IgD-negative memory B cell (primary cell): ENCODE measurements around the gene ANXA6. TPM values are rescaled to one million over a fixed set of nuclear protein-coding genes. Genes with fewer than 3 reads are reported as not detected.
A peak's percentile ranks its signal among the peaks of the same experiment; 100 is the strongest.

ENCODE experiments used
- H3K27ac Mint-ChIP-seq, 3 donors: one replicate each; pipeline ENCODE4 v1.8.0; 2020 to 2022; ENCODE audit warnings: mild to moderate bottlenecking in 3 of 3, mixed read lengths in 3 of 3, moderate library complexity in 1 of 3
- H3K27me3 Mint-ChIP-seq: one replicate; pipeline ENCODE4 v1.8.0; 2021; ENCODE audit warnings: mixed read lengths
- H3K36me3 Mint-ChIP-seq: one replicate; pipeline ENCODE4 v1.8.0; 2020; ENCODE audit warnings: mild to moderate bottlenecking, mixed read lengths
- H3K4me1 Mint-ChIP-seq, 3 donors: one replicate each; pipeline ENCODE4 v1.8.0; 2020 to 2022; ENCODE audit warnings: mixed read lengths in 3 of 3, mild to moderate bottlenecking in 1 of 3
- H3K4me3 Mint-ChIP-seq, 4 donors: one replicate each; pipeline ENCODE4 v1.8.0; 2020 to 2022; ENCODE audit warnings: mild to moderate bottlenecking in 4 of 4, mixed read lengths in 4 of 4, moderate library complexity in 3 of 4
- H3K9me3 Mint-ChIP-seq, 3 donors: one replicate each; pipeline ENCODE4 v1.8.0; 2020 to 2021; ENCODE audit warnings: mixed read lengths in 3 of 3, mild to moderate bottlenecking in 1 of 3
- polyA plus RNA-seq: library from polyadenylated mRNA; unstranded; fragments of 300-500 nt; fragmentation: Illumina TruSeq; gene quantifications from one replicate; pipeline ENCODE4 v1.2.3, GENCODE V29; 2021

The ANXA6 gene
- polyA plus RNA-seq, 1 donor from 2014 or later: 298 TPM

GRCh38 chr5:151121095-151121494 lies 36.5 kb downstream of the ANXA6 start:
- H3K36me3 Mint-ChIP-seq: peaks cover 11% of the 10 kb centered on the region
- no peaks in the 10 kb centered on the region for H3K27me3 Mint-ChIP-seq
- peaks cover 16 to 20% (median 18%) of the 10 kb centered on the region in 3 donors for H3K4me1 Mint-ChIP-seq
- no peaks in the 10 kb centered on the region for H3K9me3 Mint-ChIP-seq
- H3K27ac Mint-ChIP-seq: peak overlapping the region; percentile 29 to 67 (median 63)
- no peak overlapping the region for H3K4me3 Mint-ChIP-seq

- Mint-ChIP-seq H3K27me3 (no peaks in the 10 kb centered on the region), H3K9me3 (no peaks in the 10 kb centered on the region), H3K36me3 (peaks cover 4% of the 10 kb centered on the region), H3K4me1 (peaks cover 2 to 6% (median 6%) of the 10 kb centered on the region in 3 donors), H3K27ac (peak overlapping the region; percentile 5 to 84 (median 80)), H3K4me3 (no peak overlapping the region)
Observed at GRCh38 chr5:151118913-151119575, 38.5 kb downstream of the ANXA6 start.

GRCh38 chr5:151115272-151115905 lies 42.2 kb downstream of the ANXA6 start:
- H3K9me3 Mint-ChIP-seq: no peaks in the 10 kb centered on the region
- peaks cover 5 to 21% (median 16%) of the 10 kb centered on the region in 3 donors for H3K4me1 Mint-ChIP-seq
- peak overlapping the region; percentile 15 to 59 (median 53) for H3K27ac Mint-ChIP-seq
- H3K27me3 Mint-ChIP-seq: no peaks in the 10 kb centered on the region
- H3K4me3 Mint-ChIP-seq: no peak overlapping the region
- H3K36me3 Mint-ChIP-seq: peaks cover 2% of the 10 kb centered on the region

GRCh38 chr5:151113651-151114050 lies 43.9 kb downstream of the ANXA6 start:
- H3K27ac Mint-ChIP-seq: peak overlapping the region in 1 of 3 donors; percentile 32
- no peaks in the 10 kb centered on the region for H3K9me3 Mint-ChIP-seq
- H3K36me3 Mint-ChIP-seq: peaks cover 4% of the 10 kb centered on the region
- peaks cover 10 to 24% (median 19%) of the 10 kb centered on the region in 3 donors for H3K4me1 Mint-ChIP-seq
- H3K4me3 Mint-ChIP-seq: no peak overlapping the region
- no peaks in the 10 kb centered on the region for H3K27me3 Mint-ChIP-seq

GRCh38 chr5:151110992-151111391 lies 46.6 kb downstream of the ANXA6 start:
- no peaks in the 10 kb centered on the region for H3K27me3 Mint-ChIP-seq
- H3K27ac Mint-ChIP-seq: peak overlapping the region; percentile 6 to 84 (median 79)
- H3K4me3 Mint-ChIP-seq: peak overlapping the region in 2 of 4 donors; percentile 13 to 65
- H3K4me1 Mint-ChIP-seq: peaks cover 17 to 26% (median 22%) of the 10 kb centered on the region in 3 donors
- no peaks in the 10 kb centered on the region for H3K9me3 Mint-ChIP-seq
- peaks cover 8% of the 10 kb centered on the region for H3K36me3 Mint-ChIP-seq

- Mint-ChIP-seq H3K9me3 (no peaks in the 10 kb centered on the region), H3K4me3 (peak overlapping the region in 2 of 4 donors; percentile 65 to 73), H3K27me3 (no peaks in the 10 kb centered on the region), H3K36me3 (peaks cover 8% of the 10 kb centered on the region), H3K4me1 (peaks cover 18 to 25% (median 20%) of the 10 kb centered on the region in 3 donors), H3K27ac (peak overlapping the region; percentile 6 to 79 (median 41))
Observed at GRCh38 chr5:151110122-151110681, 47.4 kb downstream of the ANXA6 start.

GRCh38 chr5:151108566-151108965 lies 49.0 kb downstream of the ANXA6 start:
- H3K9me3 Mint-ChIP-seq: no peaks in the 10 kb centered on the region
- H3K36me3 Mint-ChIP-seq: peaks cover 9% of the 10 kb centered on the region
- H3K4me1 Mint-ChIP-seq: peaks cover 17 to 23% (median 18%) of the 10 kb centered on the region in 3 donors
- H3K27ac Mint-ChIP-seq: peak overlapping the region in 1 of 3 donors; percentile 31
- no peak overlapping the region for H3K4me3 Mint-ChIP-seq
- H3K27me3 Mint-ChIP-seq: no peaks in the 10 kb centered on the region

GRCh38 chr5:151107738-151108520 lies 49.6 kb downstream of the ANXA6 start:
- Mint-ChIP-seq H3K4me3 (peak overlapping the region in 1 of 4 donors; percentile 38), H3K27ac (peak overlapping the region in 2 of 3 donors; percentile 6 to 87), H3K4me1 (peaks cover 16 to 23% (median 18%) of the 10 kb centered on the region in 3 donors), H3K9me3 (no peaks in the 10 kb centered on the region), H3K27me3 (no peaks in the 10 kb centered on the region), H3K36me3 (peaks cover 8% of the 10 kb centered on the region)

- Mint-ChIP-seq H3K9me3 (no peaks in the 10 kb centered on the region), H3K27ac (no peak overlapping the region), H3K27me3 (no peaks in the 10 kb centered on the region), H3K4me3 (no peak overlapping the region), H3K36me3 (peaks cover 8% of the 10 kb centered on the region), H3K4me1 (peaks cover 15 to 20% (median 18%) of the 10 kb centered on the region in 3 donors)
Observed at GRCh38 chr5:151107084-151107483, 50.5 kb downstream of the ANXA6 start.

- Mint-ChIP-seq H3K9me3 (no peaks in the 10 kb centered on the region), H3K27me3 (no peaks in the 10 kb centered on the region), H3K4me1 (peaks cover 15 to 20% (median 18%) of the 10 kb centered on the region in 3 donors), H3K36me3 (peaks cover 8% of the 10 kb centered on the region), H3K4me3 (no peak overlapping the region), H3K27ac (peak overlapping the region in 2 of 3 donors; percentile 16 to 71)
Observed at GRCh38 chr5:151106509-151106908, 51.1 kb downstream of the ANXA6 start.

- H3K27me3 Mint-ChIP-seq: no peaks in the 10 kb centered on the region
- H3K27ac Mint-ChIP-seq: peak overlapping the region in 2 of 3 donors; percentile 16 to 71
- H3K4me3 Mint-ChIP-seq: no peak overlapping the region
- H3K4me1 Mint-ChIP-seq: peaks cover 11 to 18% (median 16%) of the 10 kb centered on the region in 3 donors
- H3K9me3 Mint-ChIP-seq: no peaks in the 10 kb centered on the region
- peaks cover 8% of the 10 kb centered on the region for H3K36me3 Mint-ChIP-seq
Observed at GRCh38 chr5:151106043-151106442, 51.5 kb downstream of the ANXA6 start.

GRCh38 chr5:151105561-151105960 lies 52.0 kb downstream of the ANXA6 start:
- Mint-ChIP-seq H3K4me1 (peaks cover 8 to 17% (median 13%) of the 10 kb centered on the region in 3 donors), H3K4me3 (no peak overlapping the region), H3K9me3 (no peaks in the 10 kb centered on the region), H3K27ac (no peak overlapping the region), H3K27me3 (no peaks in the 10 kb centered on the region), H3K36me3 (peaks cover 8% of the 10 kb centered on the region)

GRCh38 chr5:151104795-151105194 lies 52.8 kb downstream of the ANXA6 start:
- Mint-ChIP-seq H3K4me1 (peaks cover 10 to 16% (median 14%) of the 10 kb centered on the region in 3 donors), H3K4me3 (no peak overlapping the region), H3K27ac (no peak overlapping the region), H3K9me3 (no peaks in the 10 kb centered on the region), H3K36me3 (peaks cover 8% of the 10 kb centered on the region), H3K27me3 (no peaks in the 10 kb centered on the region)

GRCh38 chr5:151101746-151102145 lies 55.8 kb downstream of the ANXA6 start:
- Mint-ChIP-seq H3K27ac (peak overlapping the region in 2 of 3 donors; percentile 39 to 46), H3K4me3 (peak overlapping the region in 1 of 4 donors; percentile 11), H3K4me1 (peaks cover 27 to 34% (median 34%) of the 10 kb centered on the region in 3 donors), H3K27me3 (no peaks in the 10 kb centered on the region), H3K9me3 (no peaks in the 10 kb centered on the region), H3K36me3 (peaks cover 1% of the 10 kb centered on the region)
